Measurements from ENCODE around the gene MTCL1.

The MTCL1 gene

GRCh38 chr18:8771930-8772329 is 66.6 kb downstream of the MTCL1 start:
- DNase-seq (ENCODE audit: low read depth) = no peak

DNA sequence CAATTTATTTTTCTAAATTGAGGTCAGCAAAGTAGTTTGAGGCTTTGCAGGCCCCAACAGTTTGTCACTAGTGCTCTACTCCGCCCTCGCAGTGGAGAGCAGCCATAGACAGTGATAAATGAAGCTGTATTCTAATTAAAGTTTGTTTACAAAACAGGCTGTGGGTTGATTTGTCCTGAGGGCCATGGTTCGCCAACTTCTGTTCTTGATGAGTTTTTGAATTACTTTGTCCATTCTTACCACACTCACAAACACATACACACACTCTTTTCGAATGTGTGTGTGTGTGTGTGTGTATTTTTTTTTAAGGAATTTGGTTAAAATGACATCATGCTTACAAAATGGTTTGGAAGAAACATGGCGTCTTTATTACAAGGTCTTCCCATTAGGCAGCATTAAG is 68.6 kb downstream of the MTCL1 start:
- DNase-seq (ENCODE audit: low read depth) = no peak

DNA sequence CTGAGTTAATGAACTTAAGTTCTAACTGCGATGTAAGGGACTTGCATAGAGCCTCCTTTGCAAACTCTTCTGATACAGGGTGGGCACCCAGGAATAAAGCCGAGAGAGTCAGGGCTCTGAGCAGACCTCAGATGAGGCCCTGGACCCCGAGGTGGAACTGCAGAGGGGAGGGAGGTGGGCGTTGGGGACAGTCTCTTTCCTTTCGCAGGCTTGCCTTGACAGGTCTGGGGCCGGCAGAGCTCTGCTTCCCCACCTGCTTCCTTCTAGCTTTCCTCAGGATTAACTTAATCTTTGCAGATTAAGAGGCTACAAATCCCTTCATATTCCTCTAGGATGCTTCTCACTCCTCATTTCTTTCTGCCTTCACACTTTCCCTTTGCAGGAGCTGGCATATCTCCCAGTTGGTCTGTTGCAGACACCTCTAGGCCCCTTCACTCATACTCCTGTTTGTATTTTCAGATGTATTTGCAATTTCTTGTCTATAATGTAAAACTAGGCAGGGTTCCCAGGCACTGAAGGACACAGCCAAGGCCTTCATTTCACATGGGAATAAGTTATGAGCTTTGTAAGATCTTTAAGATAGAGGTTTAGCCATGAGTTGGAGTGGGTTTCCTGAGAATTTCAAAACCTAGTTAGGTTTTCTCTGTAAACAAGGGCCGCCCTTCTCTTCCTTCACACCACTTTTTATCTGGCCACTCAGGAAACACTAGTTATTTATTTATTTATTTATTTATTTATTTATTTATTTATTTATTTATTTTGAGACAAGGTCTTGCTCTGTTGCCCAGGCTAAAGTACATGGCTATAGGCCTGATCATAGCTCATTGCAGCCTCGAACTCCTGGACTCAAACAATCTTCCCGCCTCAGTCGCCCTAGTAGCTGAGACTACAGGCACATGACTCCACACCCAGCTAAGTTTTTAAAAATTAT is 70.9 kb downstream of the MTCL1 start:
- no peak for DNase-seq (ENCODE audit: low read depth)

GRCh38 chr18:8777846-8778245 is 72.5 kb downstream of the MTCL1 start:
- no peak for DNase-seq (ENCODE audit: low read depth)

GRCh38 chr18:8778386-8778785 is 73.0 kb downstream of the MTCL1 start:
- DNase-seq (ENCODE audit: low read depth) = no peak

DNA sequence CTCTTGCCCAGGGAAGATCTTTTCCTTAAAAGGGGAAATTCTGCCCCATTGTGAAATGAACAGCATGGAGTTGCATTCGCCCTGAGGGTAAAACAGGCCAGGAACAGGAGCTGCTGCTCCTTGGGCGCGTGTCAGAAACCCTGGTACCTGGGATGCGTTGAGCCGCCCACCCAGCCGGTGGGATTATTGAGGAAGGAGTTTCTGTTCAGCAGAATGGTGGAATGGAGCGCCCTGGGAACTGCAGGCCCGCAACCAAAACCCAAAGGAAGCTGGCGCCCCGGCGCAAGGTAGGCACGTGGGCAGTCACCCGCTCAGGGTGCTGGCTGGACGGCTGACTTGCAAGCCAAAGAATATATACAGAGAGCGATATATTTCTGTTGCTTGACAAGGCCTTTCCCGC is 73.5 kb downstream of the MTCL1 start:
- no peak for DNase-seq (ENCODE audit: low read depth)

DNA sequence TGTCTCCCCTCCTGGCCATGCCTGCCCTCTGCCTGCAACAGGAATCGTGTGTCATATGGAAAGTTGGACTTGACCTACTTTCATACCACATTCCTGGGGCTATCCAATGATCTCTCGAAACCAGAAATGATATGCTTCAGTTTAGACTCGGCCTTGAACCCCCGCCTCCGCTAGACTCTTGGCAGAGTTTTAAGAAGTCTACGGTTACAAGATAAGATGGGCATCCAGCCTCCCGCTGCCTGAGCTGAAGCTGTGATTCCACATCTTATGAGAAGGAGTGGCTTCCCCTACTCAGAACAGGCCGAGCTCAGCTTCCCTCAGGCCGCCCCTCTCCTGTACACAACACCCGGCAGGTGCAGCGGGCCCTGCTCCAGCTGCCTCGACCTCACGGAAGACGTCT is 73.9 kb downstream of the MTCL1 start:
- DNase-seq (ENCODE audit: low read depth) = no peak

- no peak for DNase-seq (ENCODE audit: low read depth)
These were observed 74.9 kb downstream of the MTCL1 start for GRCh38 chr18:8780227-8780626.

- no peak for DNase-seq (ENCODE audit: low read depth)
These were observed 76.3 kb downstream of the MTCL1 start for GRCh38 chr18:8781671-8782070.

DNA sequence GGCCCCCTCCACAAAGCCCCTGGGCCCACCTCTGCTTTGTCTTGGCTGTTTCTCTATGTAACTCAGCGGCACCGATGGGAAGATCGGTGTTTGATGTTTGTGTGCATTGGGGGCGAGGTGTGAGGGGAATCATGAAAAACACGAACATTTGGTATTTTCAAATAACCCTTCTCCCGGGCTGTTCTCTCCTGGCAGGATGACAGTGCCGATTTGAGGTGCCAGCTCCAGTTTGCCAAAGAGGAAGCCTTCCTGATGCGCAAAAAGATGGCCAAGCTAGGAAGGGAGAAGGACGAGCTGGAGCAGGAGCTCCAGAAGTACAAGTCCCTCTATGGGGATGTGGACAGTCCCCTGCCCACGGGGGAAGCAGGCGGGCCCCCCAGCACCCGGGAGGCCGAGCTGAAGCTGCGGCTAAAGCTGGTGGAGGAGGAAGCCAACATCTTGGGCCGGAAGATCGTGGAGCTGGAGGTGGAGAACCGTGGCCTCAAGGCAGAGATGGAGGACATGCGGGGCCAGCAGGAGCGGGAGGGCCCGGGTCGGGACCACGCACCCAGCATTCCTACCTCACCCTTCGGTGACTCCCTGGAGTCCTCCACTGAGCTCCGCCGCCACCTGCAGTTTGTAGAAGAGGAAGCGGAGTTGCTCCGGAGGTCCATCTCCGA is 78.1 kb downstream of the MTCL1 start:
- no peak for DNase-seq (ENCODE audit: low read depth)

- DNase-seq (ENCODE audit: low read depth) = no peak
These were observed 78.7 kb downstream of the MTCL1 start for GRCh38 chr18:8783994-8784530.

- DNase-seq (ENCODE audit: low read depth) = no peak
These were observed 79.9 kb downstream of the MTCL1 start for GRCh38 chr18:8785261-8785660.

- DNase-seq (ENCODE audit: low read depth) = no peak
These were observed 80.6 kb downstream of the MTCL1 start for GRCh38 chr18:8785855-8786482.

DNA sequence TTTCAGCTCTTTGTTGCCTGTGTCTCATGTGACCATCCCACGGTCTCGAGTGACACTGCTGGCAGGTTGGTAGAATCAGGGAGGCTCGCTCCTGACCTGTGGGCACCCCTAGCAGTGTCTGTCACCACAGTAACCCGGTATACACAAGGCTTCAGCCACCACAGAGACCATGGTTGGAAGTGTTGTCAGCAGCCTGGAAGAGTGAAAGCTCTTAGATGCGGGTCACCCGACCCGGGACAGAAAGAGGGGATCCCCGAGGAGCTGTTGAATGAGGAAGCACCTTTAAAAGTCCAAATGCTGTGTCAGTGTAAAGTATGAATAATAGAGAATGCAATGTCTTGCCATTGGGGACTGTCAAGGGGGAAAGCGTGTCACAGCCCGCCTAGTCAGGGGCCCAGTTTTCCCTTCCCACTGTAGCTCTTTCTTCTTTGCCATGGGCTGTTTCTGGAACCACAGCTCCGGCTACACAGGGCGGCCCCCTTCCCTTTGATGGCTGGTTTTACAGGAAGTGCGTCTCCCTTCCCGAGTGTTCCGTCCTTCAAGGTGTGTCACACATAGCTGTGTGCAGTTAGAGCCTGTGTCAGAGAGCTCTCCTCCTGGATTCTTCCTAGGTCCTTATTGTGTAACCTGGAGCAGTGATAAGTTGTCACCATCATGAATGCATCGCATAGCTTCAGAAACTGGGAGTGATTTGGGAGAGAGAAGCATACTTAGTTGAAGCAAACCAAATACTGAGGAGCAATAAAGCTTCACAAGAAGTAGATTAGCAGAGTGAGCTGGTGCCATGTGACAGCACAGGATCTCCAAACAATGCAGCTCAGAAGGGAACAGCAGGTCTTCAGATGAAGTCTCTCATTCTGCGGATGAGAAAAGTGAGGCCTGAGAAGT is 81.4 kb downstream of the MTCL1 start:
- DNase-seq (ENCODE audit: low read depth) = no peak

DNA sequence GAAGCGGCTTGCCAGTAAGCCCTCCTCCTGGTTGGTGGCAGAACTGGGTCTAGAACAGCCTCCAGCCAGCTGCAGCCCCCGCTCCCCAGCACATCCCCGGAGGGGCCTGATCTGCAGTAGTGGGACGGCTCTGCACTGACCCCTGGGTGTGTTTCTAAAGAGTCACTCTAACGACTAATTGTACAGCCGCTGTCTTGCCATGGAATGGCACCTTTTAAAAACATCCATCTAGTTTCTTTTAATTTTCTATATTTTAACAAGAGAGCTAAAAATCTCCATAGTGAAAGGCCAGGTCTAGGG is 82.0 kb downstream of the MTCL1 start:
- no peak for DNase-seq (ENCODE audit: low read depth)

DNA sequence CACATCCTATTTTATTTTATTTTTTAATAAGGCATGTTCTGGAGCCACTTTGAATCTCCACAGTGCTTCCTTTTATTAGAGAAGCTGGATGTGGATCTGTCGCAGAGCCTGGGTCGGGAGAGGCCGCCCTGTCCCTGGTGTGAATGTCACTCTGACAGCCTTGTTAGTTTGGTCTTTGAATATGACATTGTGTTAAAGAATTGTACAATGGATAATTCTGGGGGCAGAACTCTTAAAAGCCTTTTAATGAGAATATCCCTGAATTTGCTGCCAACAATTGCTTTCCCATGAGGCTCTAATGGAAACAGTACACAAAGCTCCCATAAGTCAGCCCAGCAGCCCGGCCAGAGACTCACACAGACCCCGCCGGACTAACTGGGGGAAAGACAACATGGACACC is 82.4 kb downstream of the MTCL1 start:
- no peak for DNase-seq (ENCODE audit: low read depth)

DNA sequence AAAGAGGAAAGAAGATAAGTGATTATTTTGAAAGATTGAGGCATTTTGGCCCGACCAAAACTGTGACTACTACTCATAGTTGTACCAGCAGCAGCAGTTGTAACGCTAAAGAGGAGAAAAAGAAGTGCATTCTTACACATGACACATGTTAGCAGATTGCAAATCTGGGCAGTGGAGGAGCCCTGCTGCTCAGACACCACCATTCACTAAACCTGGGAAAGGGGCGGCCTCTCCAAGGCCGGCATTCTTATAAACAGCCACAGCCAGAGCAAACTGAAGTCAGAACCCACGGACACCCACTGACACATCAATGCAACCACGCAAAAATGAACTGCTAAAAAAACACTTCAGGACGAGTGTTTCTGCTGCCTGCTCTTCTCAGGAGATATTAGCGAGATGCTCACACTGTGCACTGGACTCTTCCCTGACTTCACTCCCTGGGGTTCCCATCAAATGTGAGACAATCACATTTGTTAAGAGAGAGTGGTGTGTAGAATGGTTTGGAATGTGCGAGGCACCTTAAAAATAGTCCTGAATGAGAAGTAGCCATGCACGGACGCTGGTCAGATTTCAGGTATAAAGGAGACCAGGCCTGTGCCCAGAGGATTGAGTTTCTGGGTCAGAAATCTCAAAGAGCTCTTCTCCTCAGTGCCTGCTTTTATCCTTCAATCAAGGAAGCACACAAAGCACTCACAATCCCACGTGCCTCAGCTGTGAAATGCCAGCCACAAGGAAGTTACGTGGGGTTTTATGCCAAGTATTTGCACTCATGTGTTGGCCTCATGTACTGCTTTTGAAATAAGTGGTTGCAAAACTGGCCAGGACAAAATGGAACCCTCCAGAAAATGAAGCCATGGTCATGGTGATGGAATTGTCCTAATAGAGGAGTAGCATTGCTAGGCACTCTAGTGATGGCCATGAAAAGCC is 83.4 kb downstream of the MTCL1 start:
- no peak for DNase-seq (ENCODE audit: low read depth)

DNA sequence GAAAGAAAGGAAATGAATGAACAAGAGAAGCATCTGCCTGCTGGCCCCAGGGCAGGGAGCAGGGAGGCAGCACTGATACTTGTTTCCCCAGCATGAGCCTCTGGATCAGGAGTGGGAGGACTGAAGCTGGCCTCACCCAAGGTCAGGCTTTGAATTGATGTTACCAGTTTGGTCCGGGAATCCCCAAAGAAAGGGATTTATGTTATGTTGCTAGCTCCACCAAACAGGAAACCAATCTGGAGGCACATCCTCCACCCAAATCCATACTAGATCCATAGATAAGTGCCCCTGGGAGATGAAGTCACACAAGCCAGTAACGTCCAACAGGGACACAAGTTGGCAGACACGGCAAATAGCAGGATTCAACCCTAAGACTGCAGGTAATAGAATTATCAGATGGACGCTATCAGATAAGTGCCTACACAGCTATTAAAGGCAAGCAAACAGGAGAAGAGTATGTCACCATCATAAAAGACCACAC is 85.9 kb downstream of the MTCL1 start:
- DNase-seq (ENCODE audit: low read depth) = no peak

DNA sequence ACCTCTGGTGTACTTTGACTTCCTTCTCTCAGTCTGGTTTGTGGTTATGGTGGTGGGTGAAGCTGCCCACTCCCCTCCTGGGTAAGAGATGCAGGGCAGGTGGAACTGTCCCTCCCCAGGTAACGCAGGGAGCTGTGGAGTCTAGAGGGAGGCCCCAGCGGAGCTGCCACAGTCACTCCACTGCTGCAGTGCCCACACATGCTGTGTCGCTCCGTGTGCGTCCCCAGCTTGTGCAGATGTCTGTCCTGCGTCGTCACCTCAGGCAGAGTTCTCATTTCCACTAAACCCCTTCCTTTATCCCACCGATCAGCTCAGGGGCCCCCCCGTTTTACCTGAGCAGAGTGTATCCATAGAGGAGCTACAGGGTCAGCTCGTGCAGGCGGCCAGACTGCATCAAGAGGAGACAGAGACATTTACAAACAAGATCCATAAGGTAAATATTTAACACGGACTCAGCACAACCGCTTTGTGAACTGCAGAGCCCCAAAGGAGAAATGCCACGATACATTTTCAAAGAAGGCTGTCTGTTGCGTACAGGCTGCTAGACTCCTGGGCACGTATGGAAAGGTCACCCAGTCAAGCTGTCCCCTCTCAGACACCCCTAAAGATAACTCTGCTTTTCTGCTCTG is 87.4 kb downstream of the MTCL1 start:
- DNase-seq (ENCODE audit: low read depth) = no peak

GRCh38 chr18:8793445-8794155 is 88.2 kb downstream of the MTCL1 start:
- DNase-seq (ENCODE audit: low read depth) = no peak
